B cell (primary cell): ENCODE data around the gene TAF11L6.

Experiments used
- EZH2 ChIP-seq: IDR thresholded peaks from 2 replicates; pipeline ENCODE4 v1.6.1; 2012; ENCODE audit warnings: borderline replicate concordance, low read depth, mild to moderate bottlenecking, moderate library complexity, low read length; ENCODE audit not compliant: insufficient read depth, poor library complexity, severe bottlenecking
- TF ChIP-seq, protein P1 (sequence below): fragments of 200-600 bp; IDR thresholded peaks from one replicate; pipeline ENCODE4 v1.8.0; 2022; ENCODE audit warnings: antibody characterized with exemption, mild to moderate bottlenecking

GRCh38 chr5:17492770-17493169 lies 35.7 kb upstream of the TAF11L6 start:
- TF ChIP-seq, protein P1, sequence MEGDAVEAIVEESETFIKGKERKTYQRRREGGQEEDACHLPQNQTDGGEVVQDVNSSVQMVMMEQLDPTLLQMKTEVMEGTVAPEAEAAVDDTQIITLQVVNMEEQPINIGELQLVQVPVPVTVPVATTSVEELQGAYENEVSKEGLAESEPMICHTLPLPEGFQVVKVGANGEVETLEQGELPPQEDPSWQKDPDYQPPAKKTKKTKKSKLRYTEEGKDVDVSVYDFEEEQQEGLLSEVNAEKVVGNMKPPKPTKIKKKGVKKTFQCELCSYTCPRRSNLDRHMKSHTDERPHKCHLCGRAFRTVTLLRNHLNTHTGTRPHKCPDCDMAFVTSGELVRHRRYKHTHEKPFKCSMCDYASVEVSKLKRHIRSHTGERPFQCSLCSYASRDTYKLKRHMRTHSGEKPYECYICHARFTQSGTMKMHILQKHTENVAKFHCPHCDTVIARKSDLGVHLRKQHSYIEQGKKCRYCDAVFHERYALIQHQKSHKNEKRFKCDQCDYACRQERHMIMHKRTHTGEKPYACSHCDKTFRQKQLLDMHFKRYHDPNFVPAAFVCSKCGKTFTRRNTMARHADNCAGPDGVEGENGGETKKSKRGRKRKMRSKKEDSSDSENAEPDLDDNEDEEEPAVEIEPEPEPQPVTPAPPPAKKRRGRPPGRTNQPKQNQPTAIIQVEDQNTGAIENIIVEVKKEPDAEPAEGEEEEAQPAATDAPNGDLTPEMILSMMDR, result no peak
- TF ChIP-seq EZH2, result no peak
